Measurements from ENCODE around the gene CIRBP. TPM values are rescaled to one million over a fixed set of nuclear protein-coding genes. Genes with fewer than 3 reads are reported as not detected.

Gene CIRBP
- total RNA-seq, 1 experiment from 2014 or later = 196 TPM

- no peak for DNase-seq (ENCODE audit: low spot score)
These were observed 16.7 kb downstream of the CIRBP start, which contains the start of gene EFNA2 for GRCh38 chr19:1285737-1286360. Gene EFNA2 (plus strand): TSS chr19:1285873. CDS start chr19:1286169, 296 bp downstream.

GRCh38 chr19:1286487-1287353 lies 17.6 kb downstream of the CIRBP start:
- DNase-seq (ENCODE audit: low spot score) = no peak

More at GRCh38 chr19:1285737-1286360, 16.7 kb downstream of the CIRBP start, which contains the start of gene EFNA2:
- in situ Hi-C loops (cut with HindIII; ENCODE audit: low sequenced_read_pairs) = loop anchor here (10.0 kb wide), 1 partner anchor 89 kb away; no protein-coding TSS in a partner anchor

GRCh38 chr19:1287354-1288225 lies 18.5 kb downstream of the CIRBP start:
- in situ Hi-C loops (cut with HindIII; ENCODE audit: low sequenced_read_pairs) = loop anchor here (10.0 kb wide), 1 partner anchor 87 kb away; no protein-coding TSS in a partner anchor
- no peak for DNase-seq (ENCODE audit: low spot score)

More at GRCh38 chr19:1286487-1287353, 17.6 kb downstream of the CIRBP start:
- in situ Hi-C loops (cut with HindIII; ENCODE audit: low sequenced_read_pairs) = loop anchor here (10.0 kb wide), 1 partner anchor 88 kb away; no protein-coding TSS in a partner anchor

GRCh38 chr19:1288226-1288612 lies 19.1 kb downstream of the CIRBP start:
- no peak for DNase-seq (ENCODE audit: low spot score)
- in situ Hi-C loops (cut with HindIII; ENCODE audit: low sequenced_read_pairs) = loop anchor here (10.0 kb wide), 1 partner anchor 87 kb away; no protein-coding TSS in a partner anchor

- DNase-seq (ENCODE audit: low spot score) = no peak
- in situ Hi-C loops (cut with HindIII; ENCODE audit: low sequenced_read_pairs) = loop anchor here (10.0 kb wide), 1 partner anchor 86 kb away; no protein-coding TSS in a partner anchor
These were observed 19.9 kb downstream of the CIRBP start for GRCh38 chr19:1288833-1289685.

- in situ Hi-C loops (cut with HindIII; ENCODE audit: low sequenced_read_pairs) = loop anchor here (10.0 kb wide), 1 partner anchor 85 kb away; no protein-coding TSS in a partner anchor
- no peak for DNase-seq (ENCODE audit: low spot score)
These were observed 20.5 kb downstream of the CIRBP start for GRCh38 chr19:1289686-1290025.

GRCh38 chr19:1290196-1290702 lies 21.1 kb downstream of the CIRBP start:
- no peak for DNase-seq (ENCODE audit: low spot score)
- in situ Hi-C loops (cut with HindIII; ENCODE audit: low sequenced_read_pairs) = no loop called here

- DNase-seq (ENCODE audit: low spot score) = no peak
- in situ Hi-C loops (cut with HindIII; ENCODE audit: low sequenced_read_pairs) = no loop called here
These were observed 21.8 kb downstream of the CIRBP start for GRCh38 chr19:1290703-1291651.

- peak; percentile 14 for DNase-seq (ENCODE audit: low spot score)
- in situ Hi-C loops (cut with HindIII; ENCODE audit: low sequenced_read_pairs) = no loop called here
These were observed 22.8 kb downstream of the CIRBP start for GRCh38 chr19:1291761-1292418.

GRCh38 chr19:1292419-1293151 lies 23.5 kb downstream of the CIRBP start:
- DNase-seq (ENCODE audit: low spot score) = no peak
- in situ Hi-C loops (cut with HindIII; ENCODE audit: low sequenced_read_pairs) = no loop called here

GRCh38 chr19:1293782-1294604 lies 24.9 kb downstream of the CIRBP start:
- in situ Hi-C loops (cut with HindIII; ENCODE audit: low sequenced_read_pairs) = no loop called here
- DNase-seq (ENCODE audit: low spot score) = no peak

- in situ Hi-C loops (cut with HindIII; ENCODE audit: low sequenced_read_pairs) = no loop called here
- no peak for DNase-seq (ENCODE audit: low spot score)
These were observed 25.6 kb downstream of the CIRBP start for GRCh38 chr19:1294688-1295087.

GRCh38 chr19:1295169-1296012 lies 26.3 kb downstream of the CIRBP start:
- DNase-seq (ENCODE audit: low spot score) = no peak

GRCh38 chr19:1296078-1296477 lies 26.9 kb downstream of the CIRBP start:
- DNase-seq (ENCODE audit: low spot score) = no peak
- in situ Hi-C loops (cut with HindIII; ENCODE audit: low sequenced_read_pairs) = no loop called here

More at GRCh38 chr19:1295169-1296012, 26.3 kb downstream of the CIRBP start:
- in situ Hi-C loops (cut with HindIII; ENCODE audit: low sequenced_read_pairs) = no loop called here

All from G401 (cell line).